Stimulated activated CD4-positive, alpha-beta T cell treated with anti-CD3 and anti-CD28 coated beads, Interleukin-2, amount 100 ng/mL, for 48 hours (primary cell): ENCODE measurements around the gene BCKDHA.
"Not testable (repeated sequence)": the region's sequence is repeated elsewhere in the genome, so short reads cannot be mapped to it uniquely, and the experiment has no call there.

Experiments
- DNase-seq, 2 donors: peaks; one replicate each; pipeline ENCODE4 v3.0.0-alpha.2; 2020

The BCKDHA gene

DNA sequence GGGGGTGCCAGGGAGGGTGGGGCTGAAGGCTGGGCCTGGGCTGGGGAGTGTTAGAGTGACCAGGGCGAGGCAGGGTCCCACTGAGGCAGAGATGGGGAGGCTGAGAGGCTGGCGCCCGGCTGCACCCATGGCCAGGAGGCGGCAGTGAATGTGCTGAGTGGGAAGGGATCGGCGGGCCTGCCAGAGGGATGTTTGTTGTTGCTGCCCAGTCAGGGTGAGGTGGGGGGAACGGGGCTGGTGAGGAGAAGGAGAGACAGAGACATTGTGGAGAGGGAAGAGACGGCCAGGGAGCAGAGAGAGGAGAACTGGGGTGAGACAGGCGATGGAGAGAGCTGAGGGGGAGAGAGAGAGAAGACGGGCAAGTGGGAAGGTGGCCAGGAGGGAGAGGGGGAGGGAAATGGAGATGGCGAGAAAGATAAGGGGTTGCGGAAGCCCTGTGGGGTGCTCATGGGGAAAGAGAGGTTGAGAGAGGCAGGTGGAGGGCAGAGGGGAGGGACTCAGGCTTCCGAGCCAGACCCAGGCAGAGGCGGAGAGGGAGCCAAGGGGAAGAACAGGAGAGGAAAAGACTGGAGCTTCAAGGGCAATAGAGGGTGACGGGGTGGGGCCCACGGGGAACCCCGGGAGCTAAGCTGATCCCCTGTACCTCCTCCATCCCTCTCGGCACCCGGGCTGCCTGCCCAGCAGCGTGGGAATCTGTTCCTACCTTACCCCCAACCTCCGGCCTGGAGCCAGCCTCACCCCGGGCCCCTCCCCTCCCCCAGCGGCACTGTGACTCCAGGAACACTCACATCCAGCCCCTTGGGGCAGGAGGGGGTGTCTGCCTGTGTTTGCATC, 30.2 kb downstream of the BCKDHA start:
- DNase-seq, result peak in 1 of 2 donors; percentile 14

DNA sequence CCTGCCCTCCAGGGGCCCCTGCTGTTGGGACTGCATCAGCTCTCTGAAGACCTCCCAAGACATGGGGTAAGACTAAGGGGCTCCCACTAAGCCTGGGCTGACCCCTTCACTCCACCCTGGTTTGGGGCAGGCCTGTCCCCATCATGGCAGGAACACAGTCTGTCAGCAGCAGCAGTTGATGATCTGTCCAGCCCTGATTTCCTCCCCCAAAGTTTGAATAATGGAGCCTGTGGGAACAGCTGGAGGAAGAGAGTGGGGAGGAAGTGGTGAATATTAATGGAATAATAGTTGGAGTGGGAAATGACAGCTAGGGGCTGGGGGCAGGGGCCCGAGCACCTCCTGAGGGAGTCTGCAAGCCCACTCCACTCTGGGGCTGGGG, 30.9 kb downstream of the BCKDHA start:
- DNase-seq, result no peak

DNA sequence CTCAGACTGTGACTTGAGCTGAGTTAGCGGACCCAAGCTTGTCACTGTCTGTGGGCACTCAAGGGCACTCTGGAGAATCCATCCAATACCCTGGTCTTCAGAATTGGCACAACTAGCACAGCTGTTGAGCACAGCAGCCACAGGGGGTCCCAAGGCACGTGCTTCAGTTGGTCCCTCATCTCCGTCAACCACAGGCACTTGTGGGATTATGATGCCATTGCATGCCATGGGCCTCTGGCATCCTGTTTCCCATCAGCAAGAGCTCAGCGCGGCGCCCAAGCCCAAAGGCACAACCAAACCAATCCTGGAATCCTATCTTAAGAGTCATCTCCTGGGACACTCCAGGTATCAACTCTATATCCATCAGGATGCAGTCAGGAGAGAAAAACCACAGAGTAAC, 33.3 kb downstream of the BCKDHA start:
- DNase-seq, result no peak

DNA sequence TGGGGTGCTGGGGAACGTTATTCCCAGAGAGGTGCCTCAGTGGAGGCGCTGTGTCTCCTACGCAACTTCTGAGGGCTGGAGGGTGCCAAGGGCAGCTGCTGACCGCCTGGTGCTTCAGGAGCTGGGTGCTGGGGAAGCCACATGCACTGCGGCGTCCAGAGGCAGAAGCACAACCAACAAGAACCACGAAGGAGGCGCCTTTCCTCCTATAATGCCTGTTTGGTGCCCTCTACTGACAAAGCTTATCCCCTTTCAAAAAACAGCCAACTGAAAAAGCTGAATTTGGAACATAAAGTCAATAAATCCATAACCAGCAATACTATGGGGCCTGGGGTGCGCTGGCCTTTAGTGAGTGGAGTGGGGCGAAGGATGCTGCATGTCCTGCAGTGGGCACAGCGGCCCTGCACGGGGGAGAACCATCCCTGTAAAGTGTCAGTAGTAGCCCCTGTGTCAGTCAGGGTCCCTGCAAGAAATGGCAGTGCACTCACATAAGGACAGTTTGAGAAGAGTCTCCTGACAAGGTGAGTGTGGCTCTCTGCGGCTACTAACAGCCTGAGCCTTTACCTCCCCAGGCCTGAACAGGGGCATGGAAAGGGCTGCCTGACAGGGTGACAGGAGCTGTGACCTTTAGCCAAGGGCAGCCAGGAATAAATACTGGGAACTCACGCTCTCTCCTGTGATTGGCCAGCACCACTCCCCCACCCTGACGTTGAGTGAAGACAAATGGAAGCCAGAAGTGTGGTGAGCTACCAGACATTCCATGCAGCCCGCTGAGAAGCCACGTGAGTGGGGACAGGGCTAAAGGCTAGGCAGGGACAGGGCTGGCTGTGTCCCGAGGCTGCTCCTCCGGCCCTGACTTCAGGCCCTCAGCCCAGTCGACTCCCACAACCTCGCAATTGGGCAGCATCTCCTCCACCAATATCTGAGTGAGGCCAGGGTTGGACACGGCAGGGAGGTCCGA, 34.1 kb downstream of the BCKDHA start:
- DNase-seq, result no peak

DNA sequence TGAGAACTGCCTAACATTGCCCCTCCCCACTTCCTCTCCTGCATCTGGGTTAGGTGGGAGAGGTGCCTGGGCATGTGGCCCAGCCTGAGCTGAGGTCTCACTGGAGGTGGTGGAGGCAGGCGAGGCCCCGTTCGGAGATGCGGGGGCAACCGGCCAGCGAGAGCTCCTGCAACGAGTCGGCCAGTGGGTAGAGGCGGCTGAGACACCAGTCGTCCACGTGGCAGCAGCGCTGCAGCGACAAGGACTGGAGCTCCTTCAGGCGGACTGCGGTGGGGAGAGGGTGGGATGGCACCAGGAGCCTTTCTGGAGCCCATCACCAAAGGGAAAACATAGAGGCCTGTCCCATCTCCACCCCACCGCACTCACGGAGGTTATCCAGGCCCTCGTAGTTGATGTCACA, 35.6 kb downstream of the BCKDHA start:
- DNase-seq, result no peak

DNA sequence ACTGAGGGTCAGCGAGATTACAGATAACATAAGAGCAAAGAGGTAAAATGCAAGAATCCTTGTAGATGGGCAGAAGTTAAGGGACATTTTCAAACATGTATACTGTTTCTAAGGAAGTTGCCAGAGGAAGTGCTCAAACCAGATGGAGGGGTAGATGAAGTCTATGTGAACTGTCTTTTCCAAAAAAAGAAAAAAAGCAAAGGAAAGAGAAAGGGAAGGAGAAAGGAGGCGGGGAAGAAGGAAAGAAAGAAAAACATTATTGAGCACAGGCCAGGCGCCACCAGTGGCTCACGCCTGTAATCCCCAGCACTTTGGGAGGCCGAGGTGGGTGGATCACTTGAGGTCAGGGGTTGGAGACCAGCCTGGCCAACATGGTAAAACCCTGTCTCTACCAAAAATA, 36.8 kb downstream of the BCKDHA start:
- no peak for DNase-seq

DNA sequence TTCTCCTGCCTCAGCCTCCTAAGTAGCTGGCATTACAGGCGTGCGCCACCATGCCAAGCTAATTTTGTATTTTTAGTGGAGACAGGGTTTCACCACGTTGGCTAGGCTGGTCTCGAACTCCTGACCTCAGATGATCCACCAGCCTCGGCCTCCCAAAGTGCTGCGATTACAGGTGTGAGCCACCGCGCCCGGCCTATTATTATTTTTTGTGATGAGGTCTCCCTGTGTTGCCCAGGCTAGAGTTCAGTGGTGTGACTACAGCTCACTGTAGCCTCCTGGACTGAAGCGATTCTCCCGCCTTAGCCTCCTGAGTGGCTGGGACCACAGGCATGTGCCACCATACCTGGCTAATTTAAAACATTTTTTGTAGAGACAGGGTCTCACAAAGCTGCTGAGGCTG, 37.8 kb downstream of the BCKDHA start:
- not testable (repeated sequence) for DNase-seq

DNA sequence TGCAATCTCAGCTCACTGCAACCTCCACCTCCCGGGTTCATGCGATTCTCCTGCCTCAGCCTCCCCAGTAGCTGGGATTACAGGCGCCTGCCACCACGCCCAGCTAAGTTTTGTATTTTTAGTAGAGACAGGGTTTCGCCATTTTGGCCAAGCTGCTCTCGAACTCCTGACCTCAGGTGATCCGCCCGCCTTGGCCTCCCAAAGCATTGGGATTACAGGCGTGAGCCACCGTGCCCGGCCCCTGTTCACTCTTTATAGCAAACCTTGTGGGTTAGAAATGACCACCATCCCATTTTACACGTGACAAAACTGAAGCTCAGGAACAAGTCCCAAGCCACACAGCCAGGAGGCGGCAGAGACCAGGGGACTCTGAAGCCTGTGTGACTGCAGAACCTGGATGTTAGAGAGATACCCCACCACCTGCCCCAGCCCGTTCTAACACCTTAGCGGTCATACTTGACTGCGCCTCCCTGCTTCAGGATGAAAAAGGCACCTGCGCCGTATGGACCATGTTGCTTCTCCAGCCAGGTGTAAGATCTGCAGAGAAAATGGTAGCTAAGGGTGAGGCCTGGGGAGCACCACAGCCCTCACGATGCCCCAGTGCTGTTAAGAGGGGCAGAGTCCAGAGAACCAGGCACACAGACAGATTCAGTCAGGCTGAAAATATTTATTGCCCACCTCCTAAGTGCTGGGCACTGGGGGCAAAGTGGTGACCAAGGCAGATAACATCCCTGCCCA, 38.5 kb downstream of the BCKDHA start:
- DNase-seq, result no peak

DNA sequence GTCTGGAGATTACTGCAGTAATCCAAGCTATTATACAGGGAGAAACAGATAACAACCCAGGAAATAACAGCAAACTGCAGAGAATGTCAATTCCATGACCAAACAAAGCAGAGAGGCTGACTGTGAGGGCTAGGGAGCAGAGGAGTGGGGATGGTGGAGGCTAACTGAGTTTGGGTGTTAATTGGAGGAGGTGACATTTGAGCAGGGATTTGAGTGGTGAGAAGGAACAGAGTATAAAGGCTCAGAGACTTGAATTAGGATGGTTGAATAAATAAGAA, 39.0 kb downstream of the BCKDHA start:
- DNase-seq, result no peak

DNA sequence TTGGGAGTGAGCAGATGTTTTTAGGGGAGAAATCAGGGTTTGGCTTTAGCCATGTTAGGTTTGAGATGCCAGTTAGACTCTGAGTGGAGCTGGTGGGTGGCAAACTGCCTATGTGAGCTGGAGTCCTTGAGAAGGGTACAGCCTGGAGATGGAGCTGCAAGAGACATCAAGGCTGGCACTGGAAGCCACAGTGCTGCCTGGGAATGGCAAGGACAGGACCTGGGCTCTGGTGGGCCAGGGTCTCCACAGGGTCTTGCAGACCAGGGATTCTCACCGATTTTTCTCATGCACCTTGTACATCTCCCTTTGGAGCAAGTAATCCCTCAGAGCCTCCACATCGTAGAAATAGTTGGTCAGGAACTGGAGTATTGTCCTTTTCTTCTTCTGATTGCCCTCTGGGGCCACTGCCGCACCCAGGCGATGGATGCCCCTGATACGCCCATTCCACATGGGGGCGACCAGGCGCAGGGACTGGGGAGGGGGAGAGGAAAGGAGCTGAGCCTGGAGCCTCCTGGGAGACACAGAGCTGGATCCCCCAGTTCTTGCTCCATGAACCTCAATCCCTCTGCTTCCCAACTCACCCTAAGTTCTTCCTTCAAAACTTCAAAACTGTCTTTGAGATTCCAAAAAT, 40.4 kb downstream of the BCKDHA start:
- DNase-seq, result no peak

DNA sequence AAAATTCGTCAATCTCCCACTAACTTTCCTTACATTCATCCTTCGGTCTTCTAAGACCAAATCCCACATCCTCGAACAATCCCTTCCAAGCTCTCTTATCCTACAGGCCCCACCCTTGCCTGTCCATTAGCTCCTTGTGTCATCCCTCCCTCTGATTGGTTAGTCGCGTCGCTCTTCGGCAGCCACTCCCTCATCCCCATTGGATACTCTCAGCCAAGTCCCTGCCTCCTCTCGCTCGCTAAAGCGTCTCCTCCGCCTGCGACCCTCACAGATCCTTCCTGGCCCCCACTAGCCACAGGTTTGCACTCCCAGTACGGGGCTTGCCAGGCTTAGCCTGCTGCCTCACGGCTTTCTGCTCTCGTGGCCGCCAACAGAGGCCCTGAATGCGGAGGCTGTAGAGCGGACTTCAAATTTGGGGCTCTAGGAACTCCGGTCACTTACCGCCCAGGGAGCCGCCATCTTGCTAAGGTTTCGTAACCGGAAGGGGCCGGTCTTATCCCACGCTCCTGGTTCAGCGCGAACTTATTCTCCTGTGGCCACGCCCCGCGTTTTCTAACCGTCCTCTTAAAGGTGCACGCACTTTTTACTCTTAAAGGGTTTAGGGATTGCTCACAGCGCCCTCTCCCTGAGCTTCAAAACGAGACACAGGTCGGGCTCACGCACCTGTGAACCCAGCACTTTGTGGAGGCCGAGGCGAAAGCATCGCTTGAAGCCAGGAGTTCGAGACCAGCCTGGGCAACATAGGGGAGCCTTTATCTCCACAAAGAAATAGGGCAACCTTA, 42.0 kb downstream of the BCKDHA start, which contains the start of gene DMAC2:
TSS of gene DMAC2 (minus strand) at position 472 of the 782 bp plus-strand sequence. CDS start at position 459, 13 bp downstream.
- peak; percentile 90 to 92 for DNase-seq

DNA sequence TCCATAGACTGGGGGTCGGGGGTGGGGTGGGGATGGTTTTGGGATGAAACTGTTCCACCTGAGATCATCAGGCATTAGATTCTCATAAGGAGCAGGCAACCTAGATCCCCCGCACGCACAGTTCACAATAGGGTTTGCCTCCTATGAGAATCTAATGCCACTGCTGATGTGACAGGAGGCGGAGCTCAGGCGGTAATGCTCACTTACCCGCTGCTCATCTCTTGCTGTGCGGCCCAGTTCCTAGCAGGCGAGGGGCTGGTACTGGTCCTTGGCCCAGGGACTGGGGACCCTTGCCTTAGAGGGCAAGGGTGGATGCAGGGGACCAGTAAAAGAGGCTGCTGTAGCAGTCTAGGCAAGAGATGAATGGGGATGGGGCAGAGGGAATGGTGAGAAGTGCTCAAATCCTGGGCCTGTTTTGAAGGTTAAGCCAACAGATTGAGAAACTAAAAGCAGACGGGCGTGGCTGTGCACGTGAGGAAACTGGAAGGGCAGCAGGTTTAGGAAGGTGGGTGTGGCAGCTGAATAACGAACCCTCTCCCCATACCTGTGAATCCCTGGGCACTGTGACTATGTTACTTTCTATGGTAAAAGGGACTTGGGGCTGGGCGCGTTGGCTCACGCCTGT, 43.8 kb downstream of the BCKDHA start:
- no peak for DNase-seq

DNA sequence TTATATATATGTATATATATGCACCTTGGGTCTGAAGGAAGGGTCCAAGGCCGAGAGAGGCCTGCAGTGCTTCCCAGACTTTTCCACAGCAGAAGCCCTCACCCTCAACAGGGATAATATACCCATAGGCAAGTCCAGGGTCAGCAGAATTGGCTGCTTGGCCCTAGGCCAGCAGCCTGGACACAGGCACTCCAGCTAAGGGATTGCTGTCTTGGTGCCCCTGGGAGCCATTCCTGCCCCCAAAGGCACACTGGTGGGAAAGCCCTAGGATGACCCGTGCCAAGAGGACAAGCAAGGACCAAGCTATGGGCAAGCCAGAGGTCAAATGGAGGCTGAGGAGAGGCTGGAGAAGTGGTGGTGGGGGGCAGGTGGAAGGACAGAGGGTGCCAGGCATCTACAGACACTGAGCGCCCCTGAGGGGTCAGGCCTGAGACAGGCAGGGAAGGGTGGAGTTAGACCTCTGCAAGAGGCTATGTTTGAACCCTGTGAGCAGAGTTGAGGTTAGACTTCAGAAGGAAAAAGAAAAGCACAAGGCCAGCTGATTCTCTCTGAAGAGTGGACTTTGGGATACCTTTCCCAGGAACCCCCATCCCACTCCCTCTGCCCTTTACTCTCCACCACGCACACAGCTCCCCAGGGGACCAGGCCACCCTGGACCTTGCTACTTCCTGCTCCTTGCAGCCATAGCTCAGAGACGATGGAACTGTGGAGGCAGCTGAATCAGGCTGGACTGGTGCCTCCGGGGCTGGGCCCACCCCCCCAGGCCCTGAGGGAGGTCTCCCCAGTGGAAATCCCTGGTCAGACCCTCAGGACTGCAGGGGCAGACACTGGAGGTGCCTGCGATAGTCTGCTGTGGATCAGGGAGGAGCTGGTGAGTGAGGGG, 45.1 kb downstream of the BCKDHA start, which contains the start of gene ERICH4:
TSS of gene ERICH4 (plus strand) at position 684 of the 883 bp plus-strand sequence. CDS start at position 698, 14 bp downstream.
- DNase-seq, result no peak

DNA sequence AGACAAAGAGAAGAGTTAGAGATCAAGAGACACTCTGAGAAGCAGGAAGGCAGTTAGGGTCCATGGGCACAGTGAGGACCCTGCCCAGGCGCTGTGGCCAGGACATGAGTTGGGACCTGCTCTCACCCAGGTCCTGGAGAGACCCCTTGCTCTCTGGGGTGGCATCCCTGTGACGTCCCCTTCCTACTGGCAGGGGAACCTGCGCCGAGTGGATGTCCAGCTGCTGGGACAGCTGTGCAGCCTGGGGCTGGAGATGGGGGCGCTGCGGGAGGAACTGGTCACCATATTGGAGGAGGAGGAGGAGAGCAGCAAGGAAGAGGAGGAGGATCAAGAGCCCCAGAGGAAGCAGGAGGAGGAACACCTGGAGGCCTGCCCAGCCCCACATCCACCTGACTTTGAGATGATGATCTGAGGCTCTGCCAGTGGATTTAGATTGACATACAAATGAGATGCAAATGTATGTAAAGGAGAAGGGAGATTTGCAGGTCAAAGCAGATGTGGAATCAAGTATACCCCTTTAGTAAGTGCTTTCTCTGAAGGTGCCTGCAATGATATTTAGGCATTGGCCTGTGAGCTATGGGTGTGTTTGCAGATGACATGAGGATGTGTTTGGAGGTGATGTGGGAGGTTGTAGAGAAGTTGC, 46.3 kb downstream of the BCKDHA start:
- DNase-seq, result no peak

DNA sequence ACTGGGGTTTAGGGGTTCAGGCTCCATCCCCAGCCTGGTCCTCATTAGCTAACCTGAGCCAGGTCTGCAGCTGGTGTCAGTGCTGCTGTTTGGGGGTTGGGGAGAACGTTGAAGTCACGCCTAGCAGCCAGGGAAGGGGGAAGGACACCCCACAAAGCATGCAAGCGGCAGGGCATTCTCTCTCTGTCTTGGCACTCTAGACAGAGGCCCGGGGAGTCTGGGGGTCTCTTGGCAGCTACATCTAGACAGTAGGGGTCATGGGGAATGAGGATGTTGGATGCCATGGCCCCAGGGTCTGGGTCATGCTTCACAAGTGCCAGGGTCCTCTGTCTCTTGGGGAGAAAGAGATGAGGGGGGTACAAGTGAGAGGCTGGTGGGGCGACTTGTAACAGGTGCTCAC, 48.0 kb downstream of the BCKDHA start:
- DNase-seq, result no peak

DNA sequence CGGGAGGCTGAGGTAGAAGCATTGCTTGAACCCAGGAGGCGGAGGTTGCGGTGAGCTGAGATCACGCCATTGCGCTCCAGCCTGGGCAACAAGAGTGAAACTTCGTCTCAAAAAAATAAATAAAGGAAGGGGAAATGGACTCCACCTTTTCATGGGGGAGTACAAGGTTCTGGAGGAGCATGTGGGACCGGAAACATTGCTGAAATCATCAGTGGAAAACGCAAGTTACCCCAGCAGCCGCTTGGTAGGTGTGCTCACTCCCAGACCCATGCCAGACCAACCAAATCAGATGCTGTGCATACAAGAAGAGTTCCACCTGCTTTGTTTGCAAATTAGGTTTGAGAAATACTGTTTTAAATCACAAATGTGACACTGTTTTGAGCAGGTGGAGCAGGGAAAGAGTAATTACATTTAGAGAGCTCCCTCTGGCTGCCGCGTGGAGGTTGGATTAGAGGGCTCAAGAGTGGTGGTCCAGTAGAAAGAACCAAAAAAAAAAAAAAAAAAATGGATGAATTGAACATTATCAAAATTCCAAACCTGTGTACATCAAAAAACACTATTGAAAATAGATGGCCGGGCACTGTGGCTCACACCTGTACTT, 50.2 kb downstream of the BCKDHA start:
- no peak for DNase-seq

DNA sequence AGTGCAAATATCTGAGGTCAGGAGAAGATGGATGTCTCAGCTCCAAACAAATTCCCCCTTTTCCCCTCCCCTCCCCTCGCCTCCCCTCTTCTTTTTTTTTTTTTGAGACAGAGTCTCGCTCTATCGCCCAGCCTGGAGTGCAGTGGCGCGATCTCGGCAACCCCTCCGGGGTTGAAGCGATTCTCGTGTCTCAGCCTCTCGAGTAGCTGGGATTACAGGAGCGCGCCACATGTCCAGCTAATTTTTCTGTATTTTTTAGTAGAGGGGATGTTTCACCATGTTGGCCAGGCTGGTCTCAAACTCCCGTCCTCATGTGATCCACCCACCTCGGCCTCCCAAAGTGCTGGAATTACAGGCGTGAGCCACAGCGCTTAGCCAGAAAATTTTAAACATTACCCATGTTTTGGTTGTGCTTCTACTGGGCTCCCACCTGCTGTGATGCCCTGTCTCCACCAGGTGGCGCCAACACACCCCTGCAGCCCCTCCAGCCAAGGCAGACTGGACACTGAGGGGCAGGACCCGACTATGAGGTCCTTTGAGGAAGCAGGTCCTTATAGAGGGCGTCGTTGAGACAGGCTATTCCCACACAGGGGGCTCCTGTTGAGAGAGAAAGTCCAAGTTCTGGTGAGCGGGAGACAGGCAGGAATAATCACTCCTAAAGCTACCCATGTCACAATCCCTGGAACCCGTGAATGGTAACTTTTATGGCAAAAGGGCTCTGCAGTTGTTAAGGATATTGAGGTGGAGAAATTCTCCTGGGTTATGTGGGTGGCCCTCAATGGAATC, 51.7 kb downstream of the BCKDHA start:
- peak; percentile 75 to 76 for DNase-seq

DNA sequence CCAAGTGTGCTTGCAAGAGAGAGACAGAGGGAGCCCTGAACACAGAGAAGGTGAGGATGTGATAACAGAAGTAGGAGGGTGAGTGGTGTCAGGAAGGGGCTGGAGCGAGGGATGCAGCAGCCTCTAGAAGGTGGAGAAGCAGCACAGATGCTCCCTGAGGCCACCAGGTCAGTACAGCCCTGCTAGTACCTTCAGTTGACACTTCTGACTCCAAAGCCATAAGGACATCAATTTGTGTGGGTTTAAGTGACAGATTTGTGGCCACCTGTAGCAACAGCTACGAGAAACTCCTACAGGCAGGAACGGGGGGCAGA, 52.2 kb downstream of the BCKDHA start:
- no peak for DNase-seq
